Measurements from ENCODE around the gene MAT2B.
A peak's percentile ranks its signal among the peaks of the same experiment; 100 is the strongest.

Gene MAT2B

GRCh38 chr5:163460562-163461171 is 44.8 kb upstream of the MAT2B start, which contains the start of gene HMMR (continued):
- TF ChIP-seq ZNF747 (tag by site-specific recombination; IDR thresholded peaks at IDR 0.05): no peak
- TF ChIP-seq ZNF677 (tag by site-specific recombination; IDR thresholded peaks at IDR 0.05): no peak
- TF ChIP-seq ZBTB48 (tag by site-specific recombination; IDR thresholded peaks at IDR 0.05): 0 out of 2 replicates have a peak, but pooled peaks have one; percentile 39
- TF ChIP-seq ZEB2 (tag by site-specific recombination; IDR thresholded peaks at IDR 0.05): no peak
- TF ChIP-seq SP2 (tag by site-specific recombination; IDR thresholded peaks at IDR 0.05): peak; percentile 15; the same call in 1 of the 2 replicates
- TF ChIP-seq, protein P1, sequence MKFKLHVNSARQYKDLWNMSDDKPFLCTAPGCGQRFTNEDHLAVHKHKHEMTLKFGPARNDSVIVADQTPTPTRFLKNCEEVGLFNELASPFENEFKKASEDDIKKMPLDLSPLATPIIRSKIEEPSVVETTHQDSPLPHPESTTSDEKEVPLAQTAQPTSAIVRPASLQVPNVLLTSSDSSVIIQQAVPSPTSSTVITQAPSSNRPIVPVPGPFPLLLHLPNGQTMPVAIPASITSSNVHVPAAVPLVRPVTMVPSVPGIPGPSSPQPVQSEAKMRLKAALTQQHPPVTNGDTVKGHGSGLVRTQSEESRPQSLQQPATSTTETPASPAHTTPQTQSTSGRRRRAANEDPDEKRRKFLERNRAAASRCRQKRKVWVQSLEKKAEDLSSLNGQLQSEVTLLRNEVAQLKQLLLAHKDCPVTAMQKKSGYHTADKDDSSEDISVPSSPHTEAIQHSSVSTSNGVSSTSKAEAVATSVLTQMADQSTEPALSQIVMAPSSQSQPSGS (tag by site-specific recombination; IDR thresholded peaks at IDR 0.05; ENCODE audit: low read depth): no peak
- TF ChIP-seq, protein P2, sequence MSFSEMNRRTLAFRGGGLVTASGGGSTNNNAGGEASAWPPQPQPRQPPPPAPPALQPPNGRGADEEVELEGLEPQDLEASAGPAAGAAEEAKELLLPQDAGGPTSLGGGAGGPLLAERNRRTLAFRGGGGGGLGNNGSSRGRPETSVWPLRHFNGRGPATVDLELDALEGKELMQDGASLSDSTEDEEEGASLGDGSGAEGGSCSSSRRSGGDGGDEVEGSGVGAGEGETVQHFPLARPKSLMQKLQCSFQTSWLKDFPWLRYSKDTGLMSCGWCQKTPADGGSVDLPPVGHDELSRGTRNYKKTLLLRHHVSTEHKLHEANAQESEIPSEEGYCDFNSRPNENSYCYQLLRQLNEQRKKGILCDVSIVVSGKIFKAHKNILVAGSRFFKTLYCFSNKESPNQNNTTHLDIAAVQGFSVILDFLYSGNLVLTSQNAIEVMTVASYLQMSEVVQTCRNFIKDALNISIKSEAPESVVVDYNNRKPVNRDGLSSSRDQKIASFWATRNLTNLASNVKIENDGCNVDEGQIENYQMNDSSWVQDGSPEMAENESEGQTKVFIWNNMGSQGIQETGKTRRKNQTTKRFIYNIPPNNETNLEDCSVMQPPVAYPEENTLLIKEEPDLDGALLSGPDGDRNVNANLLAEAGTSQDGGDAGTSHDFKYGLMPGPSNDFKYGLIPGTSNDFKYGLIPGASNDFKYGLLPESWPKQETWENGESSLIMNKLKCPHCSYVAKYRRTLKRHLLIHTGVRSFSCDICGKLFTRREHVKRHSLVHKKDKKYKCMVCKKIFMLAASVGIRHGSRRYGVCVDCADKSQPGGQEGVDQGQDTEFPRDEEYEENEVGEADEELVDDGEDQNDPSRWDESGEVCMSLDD (tag by site-specific recombination; IDR thresholded peaks at IDR 0.05): no peak
- TF ChIP-seq KLF1 (tag by site-specific recombination; IDR thresholded peaks at IDR 0.05): 0 out of 2 replicates have a peak, but pooled peaks have one; percentile 20
- TF ChIP-seq PRDM1 (tag by site-specific recombination; IDR thresholded peaks at IDR 0.05): 0 out of 2 replicates have a peak, but pooled peaks have one; percentile 8
- TF ChIP-seq ZNF571 (tag by site-specific recombination; IDR thresholded peaks at IDR 0.05): no peak
- no peak for TF ChIP-seq PRDM2 (tag by site-specific recombination; IDR thresholded peaks at IDR 0.05; ENCODE audit: borderline replicate concordance)
- TF ChIP-seq, protein P3, sequence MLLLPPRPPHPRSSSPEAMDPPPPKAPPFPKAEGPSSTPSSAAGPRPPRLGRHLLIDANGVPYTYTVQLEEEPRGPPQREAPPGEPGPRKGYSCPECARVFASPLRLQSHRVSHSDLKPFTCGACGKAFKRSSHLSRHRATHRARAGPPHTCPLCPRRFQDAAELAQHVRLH (tag by site-specific recombination; IDR thresholded peaks at IDR 0.05): 0 out of 2 replicates have a peak, but pooled peaks have one; percentile 15
- peak; percentile 64; the same call in 1 of the 2 replicates for TF ChIP-seq KLF7 (tag by site-specific recombination; IDR thresholded peaks at IDR 0.05; ENCODE audit: borderline replicate concordance)
- TF ChIP-seq MEIS1 (CRISPR knock-in tag; IDR thresholded peaks at IDR 0.05; ENCODE audit: borderline replicate concordance): no peak
- TF ChIP-seq ZNF660 (tag by site-specific recombination; IDR thresholded peaks at IDR 0.05): 0 out of 2 replicates have a peak, but pooled peaks have one; percentile 9
- no peak for TF ChIP-seq PRDM6 (tag by site-specific recombination; IDR thresholded peaks at IDR 0.05)
- no peak for TF ChIP-seq ZNF311 (tag by site-specific recombination; IDR thresholded peaks at IDR 0.05; ENCODE audit: borderline replicate concordance)
- no peak for TF ChIP-seq ZNF121 (tag by site-specific recombination; IDR thresholded peaks at IDR 0.05)
- peak; percentile 42 for TF ChIP-seq WT1 (tag by site-specific recombination; IDR thresholded peaks at IDR 0.05)
- TF ChIP-seq TCF7L2 (IDR thresholded peaks at IDR 0.05; ENCODE audit: borderline replicate concordance, low read depth, low read length): no peak
- peak; percentile 35; the same call in 1 of the 2 replicates for TF ChIP-seq KLF17 (tag by site-specific recombination; IDR thresholded peaks at IDR 0.05)
- no peak for TF ChIP-seq ZNF138 (tag by site-specific recombination; IDR thresholded peaks at IDR 0.05; ENCODE audit: borderline replicate concordance)
- TF ChIP-seq ZNF585B (tag by site-specific recombination; IDR thresholded peaks at IDR 0.05): no peak
